GM13976 (cell line): Measurements from ENCODE around the gene ENAH.

Experiments used
- DNase-seq: peaks from one replicate; pipeline ENCODE4 v3.0.0; 2012; ENCODE audit warnings: low spot score
- in situ Hi-C: fragments of 300-500 bp; cut with MboI; formaldehyde crosslinking; loops from one replicate; pipeline ENCODE4 v1.12.0; 2022; ENCODE audit warnings: low sequenced_read_pairs, mixed read lengths, inconsistent platforms; ENCODE audit not compliant: unreplicated experiment
- TF ChIP-seq, protein P1 (sequence below): IDR thresholded peaks from 2 replicates; pipeline ENCODE4 v1.5.1; 2012; ENCODE audit warnings: borderline replicate concordance, mild to moderate bottlenecking; ENCODE audit not compliant: insufficient read depth; ENCODE audit errors: extremely low read depth, missing control alignments, control extremely low read depth

ENAH gene

GRCh38 chr1:225460737-225461532 is 192.0 kb downstream of the ENAH start:
- no peak for DNase-seq
- TF ChIP-seq, protein P1, sequence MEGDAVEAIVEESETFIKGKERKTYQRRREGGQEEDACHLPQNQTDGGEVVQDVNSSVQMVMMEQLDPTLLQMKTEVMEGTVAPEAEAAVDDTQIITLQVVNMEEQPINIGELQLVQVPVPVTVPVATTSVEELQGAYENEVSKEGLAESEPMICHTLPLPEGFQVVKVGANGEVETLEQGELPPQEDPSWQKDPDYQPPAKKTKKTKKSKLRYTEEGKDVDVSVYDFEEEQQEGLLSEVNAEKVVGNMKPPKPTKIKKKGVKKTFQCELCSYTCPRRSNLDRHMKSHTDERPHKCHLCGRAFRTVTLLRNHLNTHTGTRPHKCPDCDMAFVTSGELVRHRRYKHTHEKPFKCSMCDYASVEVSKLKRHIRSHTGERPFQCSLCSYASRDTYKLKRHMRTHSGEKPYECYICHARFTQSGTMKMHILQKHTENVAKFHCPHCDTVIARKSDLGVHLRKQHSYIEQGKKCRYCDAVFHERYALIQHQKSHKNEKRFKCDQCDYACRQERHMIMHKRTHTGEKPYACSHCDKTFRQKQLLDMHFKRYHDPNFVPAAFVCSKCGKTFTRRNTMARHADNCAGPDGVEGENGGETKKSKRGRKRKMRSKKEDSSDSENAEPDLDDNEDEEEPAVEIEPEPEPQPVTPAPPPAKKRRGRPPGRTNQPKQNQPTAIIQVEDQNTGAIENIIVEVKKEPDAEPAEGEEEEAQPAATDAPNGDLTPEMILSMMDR: no peak
- in situ Hi-C loops: no loop called here

DNA sequence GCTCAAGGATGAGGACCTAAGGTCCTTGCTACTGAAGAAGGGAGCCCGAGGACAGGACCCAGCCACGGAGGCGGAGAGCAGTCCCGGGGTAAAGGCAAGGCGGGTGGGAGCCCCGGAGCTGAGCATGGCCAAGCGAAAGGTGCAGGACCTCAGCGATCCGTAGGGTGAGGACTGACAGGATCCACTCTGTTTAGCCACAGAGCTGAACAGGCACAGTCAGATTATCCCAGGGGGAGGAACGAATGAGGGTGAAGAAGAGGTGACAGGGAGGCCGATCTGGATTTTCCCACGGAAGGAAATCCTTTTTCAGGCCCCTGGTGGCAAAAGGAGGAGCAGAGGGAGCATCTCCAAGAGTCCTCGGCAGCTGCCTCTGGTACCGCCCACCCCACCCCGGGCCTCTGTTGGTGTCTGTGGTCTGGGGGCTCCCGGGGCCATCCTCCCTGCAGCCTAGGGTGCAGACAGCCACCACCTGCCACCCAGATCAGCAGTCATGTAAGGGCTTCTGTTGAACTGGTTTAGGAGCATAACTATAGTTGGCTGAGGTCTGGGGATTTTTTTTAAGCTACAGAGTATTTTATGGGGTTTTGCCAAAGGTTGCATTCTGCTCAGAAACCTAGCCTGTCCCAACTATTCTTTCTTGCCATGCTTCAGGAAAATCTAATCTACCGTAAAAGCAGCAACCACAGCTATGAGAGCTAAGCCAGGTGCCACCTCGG is 192.7 kb downstream of the ENAH start:
- no peak for DNase-seq
- TF ChIP-seq, protein P1: no peak
- in situ Hi-C loops: no loop called here

- in situ Hi-C loops: no loop called here
- TF ChIP-seq, protein P1: no peak
- DNase-seq: no peak
Observed at GRCh38 chr1:225458222-225458631, 194.7 kb downstream of the ENAH start.

DNA sequence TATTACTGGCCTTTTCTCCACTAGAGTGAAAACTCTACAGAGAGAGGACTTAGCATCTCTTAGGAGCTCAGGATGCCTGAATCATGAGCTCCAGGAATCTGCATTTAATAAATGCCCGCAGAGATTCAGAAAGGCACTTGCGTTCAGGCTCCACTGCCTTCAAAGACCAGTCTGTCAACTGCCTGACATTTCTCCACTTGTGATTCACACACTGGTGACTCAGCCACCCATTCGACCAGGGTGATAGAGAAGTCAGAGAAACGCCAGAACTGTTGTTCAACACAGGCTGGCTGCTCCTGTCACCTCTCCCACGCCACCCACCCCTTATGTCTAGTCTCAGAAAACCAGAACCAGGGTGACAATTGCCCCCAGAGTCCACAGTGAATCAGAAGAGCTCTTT is 198.2 kb downstream of the ENAH start:
- TF ChIP-seq, protein P1: no peak
- peak; percentile 45 for DNase-seq
- in situ Hi-C loops: no loop called here

- TF ChIP-seq, protein P1: no peak
- DNase-seq: peak; percentile 9
- in situ Hi-C loops: no loop called here
Observed at GRCh38 chr1:225453797-225454648, 198.9 kb downstream of the ENAH start.

DNA sequence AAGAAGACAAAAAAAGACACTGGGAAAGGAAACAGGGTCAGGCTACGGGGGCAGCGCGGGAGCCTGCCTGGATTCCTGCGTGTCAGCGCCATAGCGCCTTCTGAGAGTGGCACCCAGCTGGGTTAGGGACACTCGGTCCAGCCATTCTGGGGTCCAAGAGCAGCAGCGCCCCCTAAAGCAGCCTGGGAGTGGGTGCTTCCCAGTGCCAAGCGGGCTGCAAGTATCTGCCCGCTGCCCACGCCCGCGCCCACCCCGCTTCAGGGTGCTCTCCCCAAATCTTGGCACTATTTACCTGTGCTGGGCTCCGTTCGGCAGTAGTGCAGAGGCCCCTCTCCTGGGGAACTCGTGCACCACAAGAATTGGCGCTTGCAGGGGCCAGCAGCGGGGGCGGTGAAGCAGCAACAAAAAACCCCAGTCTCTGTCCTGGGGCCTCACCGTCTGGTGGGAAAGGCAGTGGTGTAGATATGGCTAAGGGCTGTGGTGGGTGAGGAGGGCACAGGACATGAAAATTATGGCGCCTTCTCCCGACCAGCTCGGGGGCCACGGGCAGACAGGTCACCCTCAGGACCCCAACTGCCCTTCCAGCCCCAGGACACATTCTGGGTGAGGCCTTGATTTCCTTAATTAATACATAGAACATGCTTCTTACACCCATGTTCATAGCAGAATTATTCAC is 200.9 kb downstream of the ENAH start:
- peak; percentile 10 for DNase-seq
- in situ Hi-C loops: no loop called here
- TF ChIP-seq, protein P1: no peak
